Activated gamma-delta T cell (primary cell): ENCODE data around the gene TOM1L1.
"Not testable (repeated sequence)": the region's sequence is repeated elsewhere in the genome, so short reads cannot be mapped to it uniquely, and the experiment has no call there.

Experiments used
- DNase-seq: peaks from one replicate; lab custom pipeline; 2025; lab: John Stamatoyannopoulos, UW
- total RNA-seq, 2 donors: gene quantifications; one replicate each; lab custom pipeline; 2026; lab: John Stamatoyannopoulos, UW

The TOM1L1 gene
- 0.05 to 0.48 reads per million in 2 donors for total RNA-seq

GRCh38 chr17:54900457-54901229 is at the start of gene TOM1L1:
Gene TOM1L1, plus strand, starts transcription at chr17:54900852. Its CDS starts 14 bp downstream, at chr17:54900866.
- DNase-seq, result no peak

GRCh38 chr17:54859187-54859586 is 41.5 kb upstream of the TOM1L1 start:
- no peak for DNase-seq

GRCh38 chr17:54860617-54861470 is 39.8 kb upstream of the TOM1L1 start:
- no peak for DNase-seq

GRCh38 chr17:54861471-54861983 is 39.1 kb upstream of the TOM1L1 start:
- DNase-seq, result no peak

- no peak for DNase-seq
Measured at GRCh38 chr17:54863176-54863575, 37.5 kb upstream of the TOM1L1 start.

- no peak for DNase-seq
Measured at GRCh38 chr17:54864070-54864469, 36.6 kb upstream of the TOM1L1 start.

GRCh38 chr17:54864636-54865356 is 35.9 kb upstream of the TOM1L1 start:
- no peak for DNase-seq

GRCh38 chr17:54867634-54868033 is 33.0 kb upstream of the TOM1L1 start:
- DNase-seq, result no peak

- no peak for DNase-seq
Measured at GRCh38 chr17:54870671-54871175, 29.9 kb upstream of the TOM1L1 start.

GRCh38 chr17:54875906-54876305 is 24.7 kb upstream of the TOM1L1 start:
- DNase-seq, result not testable (repeated sequence)

- no peak for DNase-seq
Measured at GRCh38 chr17:54876656-54877195, 23.9 kb upstream of the TOM1L1 start.

GRCh38 chr17:54881255-54881972 is 19.2 kb upstream of the TOM1L1 start:
- no peak for DNase-seq

- DNase-seq, result no peak
Measured at GRCh38 chr17:54882371-54882770, 18.3 kb upstream of the TOM1L1 start.

- no peak for DNase-seq
Measured at GRCh38 chr17:54882950-54883349, 17.7 kb upstream of the TOM1L1 start.

GRCh38 chr17:54883939-54884338 is 16.7 kb upstream of the TOM1L1 start:
- no peak for DNase-seq

GRCh38 chr17:54887787-54888186 is 12.9 kb upstream of the TOM1L1 start:
- no peak for DNase-seq

GRCh38 chr17:54888254-54888653 is 12.4 kb upstream of the TOM1L1 start:
- DNase-seq, result no peak

- no peak for DNase-seq
Measured at GRCh38 chr17:54888981-54889380, 11.7 kb upstream of the TOM1L1 start.

GRCh38 chr17:54891176-54891821 is 9.4 kb upstream of the TOM1L1 start:
- DNase-seq, result no peak

GRCh38 chr17:54892360-54892759 is 8.3 kb upstream of the TOM1L1 start:
- DNase-seq, result no peak
